HEK293 (cell line): Measurements from ENCODE around the gene MICAL3.

Source experiments
- BCL11A ChIP-seq: fragments of 450-650 bp; formaldehyde crosslinking; IDR thresholded peaks from 2 replicates; pipeline ENCODE4 v1.5.1; 2016; ENCODE audit warnings: low read depth, missing biosample characterization, missing genetic modification characterization
- PATZ1 ChIP-seq: fragments of 450-650 bp; formaldehyde crosslinking; IDR thresholded peaks from 2 replicates; pipeline ENCODE4 v1.5.1; 2016; ENCODE audit warnings: missing biosample characterization, missing genetic modification characterization
- ZBTB8A ChIP-seq: fragments of 450-650 bp; formaldehyde crosslinking; IDR thresholded peaks from 2 replicates; pipeline ENCODE4 v1.5.1; 2016; ENCODE audit warnings: missing biosample characterization, missing genetic modification characterization
- ZNF274 ChIP-seq, 2 experiments: fragments of 200-500 bp in 1 of 2; fragments of 450-650 bp in 1 of 2; sonication (Bioruptor generic) in 1 of 2; formaldehyde crosslinking in 1 of 2; IDR thresholded peaks; 2 replicates each; pipeline versions ENCODE4 v1.5.1 to v1.6.1; 2014 to 2016; ENCODE audit warnings: borderline replicate concordance in 1 of 2, inconsistent platforms in 1 of 2, low read length in 1 of 2, missing biosample characterization in 1 of 2, missing genetic modification characterization in 1 of 2
- ZNF416 ChIP-seq: fragments of 450-650 bp; formaldehyde crosslinking; IDR thresholded peaks from 2 replicates; pipeline ENCODE4 v1.5.1; 2016; ENCODE audit warnings: missing biosample characterization, missing genetic modification characterization
- ZNF624 ChIP-seq: fragments of 450-650 bp; formaldehyde crosslinking; IDR thresholded peaks from 2 replicates; pipeline ENCODE4 v1.5.1; 2017; ENCODE audit warnings: missing biosample characterization, missing genetic modification characterization
- TF ChIP-seq, protein P1 (sequence below): fragments of 450-650 bp; formaldehyde crosslinking; IDR thresholded peaks from 2 replicates; pipeline ENCODE4 v1.5.1; 2016; ENCODE audit warnings: missing biosample characterization, missing genetic modification characterization

- TF ChIP-seq ZNF274 (IDR thresholded peaks at IDR 0.05; ENCODE audit: low read length) (no peak), ZNF274 (tag by site-specific recombination; IDR thresholded peaks at IDR 0.05; ENCODE audit: borderline replicate concordance) (no peak), BCL11A (tag by site-specific recombination) (no peak), ZBTB8A (tag by site-specific recombination) (no peak), ZNF624 (tag by site-specific recombination) (no peak), PATZ1 (tag by site-specific recombination) (no peak), ZNF416 (tag by site-specific recombination) (no peak)
- TF ChIP-seq, protein P1, sequence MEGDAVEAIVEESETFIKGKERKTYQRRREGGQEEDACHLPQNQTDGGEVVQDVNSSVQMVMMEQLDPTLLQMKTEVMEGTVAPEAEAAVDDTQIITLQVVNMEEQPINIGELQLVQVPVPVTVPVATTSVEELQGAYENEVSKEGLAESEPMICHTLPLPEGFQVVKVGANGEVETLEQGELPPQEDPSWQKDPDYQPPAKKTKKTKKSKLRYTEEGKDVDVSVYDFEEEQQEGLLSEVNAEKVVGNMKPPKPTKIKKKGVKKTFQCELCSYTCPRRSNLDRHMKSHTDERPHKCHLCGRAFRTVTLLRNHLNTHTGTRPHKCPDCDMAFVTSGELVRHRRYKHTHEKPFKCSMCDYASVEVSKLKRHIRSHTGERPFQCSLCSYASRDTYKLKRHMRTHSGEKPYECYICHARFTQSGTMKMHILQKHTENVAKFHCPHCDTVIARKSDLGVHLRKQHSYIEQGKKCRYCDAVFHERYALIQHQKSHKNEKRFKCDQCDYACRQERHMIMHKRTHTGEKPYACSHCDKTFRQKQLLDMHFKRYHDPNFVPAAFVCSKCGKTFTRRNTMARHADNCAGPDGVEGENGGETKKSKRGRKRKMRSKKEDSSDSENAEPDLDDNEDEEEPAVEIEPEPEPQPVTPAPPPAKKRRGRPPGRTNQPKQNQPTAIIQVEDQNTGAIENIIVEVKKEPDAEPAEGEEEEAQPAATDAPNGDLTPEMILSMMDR (tag by site-specific recombination) = no peak
Observed at GRCh38 chr22:17880468-17880867, 143.9 kb downstream of the MICAL3 start.
